Sigmoid colon (tissue), 3 donors: ENCODE results near the gene TMBIM1.

Source experiments
- CTCF ChIP-seq, 4 experiments: fragments of 450-650 bp in 3 of 4; fragments of 200-600 bp in 1 of 4; IDR thresholded peaks; one replicate each; pipeline ENCODE4 v1.5.1; 2016 to 2019; ENCODE audit warnings: antibody characterized with exemption in 4 of 4, mild to moderate bottlenecking in 3 of 4, moderate library complexity in 2 of 4
- POLR2A ChIP-seq, 2 donors: fragments of 450-650 bp; IDR thresholded peaks; one replicate each; pipeline ENCODE4 v1.6.1; 2016; ENCODE audit warnings: antibody characterized with exemption in 2 of 2, mild to moderate bottlenecking in 2 of 2, moderate library complexity in 2 of 2

- TF ChIP-seq CTCF (IDR thresholded peaks at IDR 0.05) (no peak), POLR2A (IDR thresholded peaks at IDR 0.05) (peak; percentile 73 to 76)
Observed at GRCh38 chr2:218269900-218270720, 22.2 kb downstream of the TMBIM1 start, which contains the start of the genes AAMP and PNKD.
